H7 (cell line): ENCODE results near the gene PBX3. TPM values are rescaled to one million over a fixed set of nuclear protein-coding genes. Genes with fewer than 3 reads are reported as not detected.

Experiments
- DNase-seq: peaks from one replicate; pipeline ENCODE4 v3.0.0; 2012
- H3K27me3 ChIP-seq: 2 replicates; pipeline ENCODE4 v1.6.0; 2011; ENCODE audit warnings: mild to moderate bottlenecking, low read length; ENCODE audit not compliant: control insufficient read depth, insufficient read depth
- H3K36me3 ChIP-seq: replicated peaks from 2 replicates; pipeline ENCODE4 v1.5.1; 2011; ENCODE audit warnings: low read length; ENCODE audit not compliant: control insufficient read depth, insufficient read depth
- H3K4me3 ChIP-seq: 2 replicates; pipeline ENCODE4 v1.5.1; 2011; ENCODE audit warnings: low read depth, mild to moderate bottlenecking, control low read depth, low read length, moderate library complexity; ENCODE audit not compliant: insufficient read depth
- total RNA-seq: library from RNA; depleted of rRNA; stranded (reverse); fragments of >200 nt; shearing (Covaris generic); gene quantifications from 2 replicates; pipeline ENCODE4 v1.2.3, GENCODE V29; 2014

PBX3 gene
- total RNA-seq, 1 experiment from 2014 or later = 46.9 TPM

GRCh38 chr9:125914411-125914810, 167.2 kb downstream of the PBX3 start:
- no peak for DNase-seq
- H3K36me3 ChIP-seq = no peaks in the 10 kb centered on the region
- H3K4me3 ChIP-seq = no peak overlapping the region
- H3K27me3 ChIP-seq = no peaks in the 10 kb centered on the region

GRCh38 chr9:125915606-125916005, 168.4 kb downstream of the PBX3 start:
- Histone ChIP-seq H3K36me3 (no peaks in the 10 kb centered on the region), H3K4me3 (no peak overlapping the region), H3K27me3 (no peaks in the 10 kb centered on the region)
- no peak for DNase-seq

- Histone ChIP-seq H3K4me3 (no peak overlapping the region), H3K27me3 (no peaks in the 10 kb centered on the region), H3K36me3 (no peaks in the 10 kb centered on the region)
- DNase-seq = no peak
Measured at GRCh38 chr9:125919565-125919964, 172.4 kb downstream of the PBX3 start.

GRCh38 chr9:125920402-125920801, 173.2 kb downstream of the PBX3 start:
- Histone ChIP-seq H3K27me3 (no peaks in the 10 kb centered on the region), H3K36me3 (no peaks in the 10 kb centered on the region), H3K4me3 (no peak overlapping the region)
- no peak for DNase-seq

GRCh38 chr9:125922854-125923253, 175.7 kb downstream of the PBX3 start:
- H3K4me3 ChIP-seq = no peak overlapping the region
- DNase-seq = no peak
- no peaks in the 10 kb centered on the region for H3K27me3 ChIP-seq
- H3K36me3 ChIP-seq = no peaks in the 10 kb centered on the region

- Histone ChIP-seq H3K27me3 (no peaks in the 10 kb centered on the region), H3K4me3 (no peak overlapping the region), H3K36me3 (no peaks in the 10 kb centered on the region)
- no peak for DNase-seq
Measured at GRCh38 chr9:125924351-125924750, 177.2 kb downstream of the PBX3 start.

- no peak for DNase-seq
- H3K27me3 ChIP-seq = no peaks in the 10 kb centered on the region
- H3K36me3 ChIP-seq = no peaks in the 10 kb centered on the region
- H3K4me3 ChIP-seq = no peak overlapping the region
Measured at GRCh38 chr9:125926936-125927335, 179.8 kb downstream of the PBX3 start.

- no peak for DNase-seq
- Histone ChIP-seq H3K4me3 (no peak overlapping the region), H3K27me3 (no peaks in the 10 kb centered on the region), H3K36me3 (no peaks in the 10 kb centered on the region)
Measured at GRCh38 chr9:125929846-125930245, 182.7 kb downstream of the PBX3 start.

- Histone ChIP-seq H3K4me3 (no peak overlapping the region), H3K36me3 (no peaks in the 10 kb centered on the region), H3K27me3 (no peaks in the 10 kb centered on the region)
- DNase-seq = no peak
Measured at GRCh38 chr9:125931211-125931610, 184.0 kb downstream of the PBX3 start.

GRCh38 chr9:125932012-125932411, 184.8 kb downstream of the PBX3 start:
- Histone ChIP-seq H3K36me3 (no peaks in the 10 kb centered on the region), H3K27me3 (no peaks in the 10 kb centered on the region), H3K4me3 (no peak overlapping the region)
- no peak for DNase-seq

- no peak for DNase-seq
- H3K27me3 ChIP-seq = no peaks in the 10 kb centered on the region
- no peaks in the 10 kb centered on the region for H3K36me3 ChIP-seq
- no peak overlapping the region for H3K4me3 ChIP-seq
Measured at GRCh38 chr9:125932746-125933455, 185.7 kb downstream of the PBX3 start.

- DNase-seq = no peak
- H3K36me3 ChIP-seq = no peaks in the 10 kb centered on the region
- no peak overlapping the region for H3K4me3 ChIP-seq
- H3K27me3 ChIP-seq = no peaks in the 10 kb centered on the region
Measured at GRCh38 chr9:125942125-125942524, 195.0 kb downstream of the PBX3 start.

- no peak for DNase-seq
- Histone ChIP-seq H3K36me3 (no peaks in the 10 kb centered on the region), H3K27me3 (no peaks in the 10 kb centered on the region), H3K4me3 (no peak overlapping the region)
Measured at GRCh38 chr9:125943831-125944230, 196.7 kb downstream of the PBX3 start.

GRCh38 chr9:125946397-125946796, 199.2 kb downstream of the PBX3 start:
- no peaks in the 10 kb centered on the region for H3K36me3 ChIP-seq
- H3K27me3 ChIP-seq = no peaks in the 10 kb centered on the region
- no peak overlapping the region for H3K4me3 ChIP-seq
- DNase-seq = no peak

GRCh38 chr9:125948887-125949596, 201.9 kb downstream of the PBX3 start:
- Histone ChIP-seq H3K4me3 (no peak overlapping the region), H3K27me3 (no peaks in the 10 kb centered on the region), H3K36me3 (no peaks in the 10 kb centered on the region)
- DNase-seq = no peak
